Testis (tissue), 2 donors: ENCODE results near the gene HERC5.

Source experiments
- CTCF ChIP-seq, 3 experiments: fragments of 450-650 bp in 2 of 3; fragments of 200-600 bp in 1 of 3; sonication (generic) in 1 of 3; IDR thresholded peaks; one replicate each; pipeline ENCODE4 v1.5.1; 2016 to 2019; ENCODE audit warnings: antibody characterized with exemption in 3 of 3, mild to moderate bottlenecking in 2 of 3, moderate library complexity in 1 of 3
- POLR2A ChIP-seq: fragments of 450-650 bp; IDR thresholded peaks from one replicate; pipeline ENCODE4 v1.6.1; 2017; ENCODE audit warnings: antibody characterized with exemption, mild to moderate bottlenecking, moderate library complexity

GRCh38 chr4:88524171-88524570 lies 67.3 kb downstream of the HERC5 start:
- TF ChIP-seq CTCF (IDR thresholded peaks at IDR 0.05) (no peak), POLR2A (no peak)
